Osteocyte (in vitro differentiated cells): ENCODE results near the gene PLEKHF1. TPM values are rescaled to one million over a fixed set of nuclear protein-coding genes. Genes with fewer than 3 reads are reported as not detected.

Source experiments
- DNase-seq: peaks from one replicate; pipeline ENCODE4 v3.0.0; 2021; ENCODE audit warnings: mixed read lengths; ENCODE audit not compliant: unreplicated experiment; ENCODE audit errors: extremely low spot score
- H3K27ac Mint-ChIP-seq: one replicate; pipeline ENCODE4 v1.8.0; 2021; ENCODE audit warnings: mild to moderate bottlenecking, mixed read lengths; ENCODE audit not compliant: unreplicated experiment
- H3K27me3 Mint-ChIP-seq: one replicate; pipeline ENCODE4 v1.8.0; 2021; ENCODE audit warnings: mixed read lengths; ENCODE audit not compliant: unreplicated experiment
- H3K36me3 Mint-ChIP-seq: one replicate; pipeline ENCODE4 v1.8.0; 2021; ENCODE audit warnings: mixed read lengths; ENCODE audit not compliant: unreplicated experiment
- H3K4me1 Mint-ChIP-seq: one replicate; pipeline ENCODE4 v1.8.0; 2021; ENCODE audit warnings: mixed read lengths; ENCODE audit not compliant: unreplicated experiment
- H3K4me3 Mint-ChIP-seq: one replicate; pipeline ENCODE4 v1.8.0; 2021; ENCODE audit warnings: mild to moderate bottlenecking, moderate library complexity, mixed read lengths; ENCODE audit not compliant: unreplicated experiment
- H3K9me3 Mint-ChIP-seq: one replicate; pipeline ENCODE4 v1.8.0; 2021; ENCODE audit warnings: mixed read lengths; ENCODE audit not compliant: unreplicated experiment
- total RNA-seq: library from RNA; stranded (reverse); gene quantifications from 2 replicates; pipeline ENCODE4 v1.2.1, GENCODE V29; 2021
- TF ChIP-seq, protein P1 (sequence below): fragments of 200-600 bp; sonication (generic); IDR thresholded peaks from 2 replicates; pipeline ENCODE4 v1.5.0; 2021; ENCODE audit warnings: antibody characterized with exemption, mild to moderate bottlenecking, moderate library complexity

Gene PLEKHF1
- total RNA-seq, 1 donor from 2014 or later = 27.3 TPM

DNA sequence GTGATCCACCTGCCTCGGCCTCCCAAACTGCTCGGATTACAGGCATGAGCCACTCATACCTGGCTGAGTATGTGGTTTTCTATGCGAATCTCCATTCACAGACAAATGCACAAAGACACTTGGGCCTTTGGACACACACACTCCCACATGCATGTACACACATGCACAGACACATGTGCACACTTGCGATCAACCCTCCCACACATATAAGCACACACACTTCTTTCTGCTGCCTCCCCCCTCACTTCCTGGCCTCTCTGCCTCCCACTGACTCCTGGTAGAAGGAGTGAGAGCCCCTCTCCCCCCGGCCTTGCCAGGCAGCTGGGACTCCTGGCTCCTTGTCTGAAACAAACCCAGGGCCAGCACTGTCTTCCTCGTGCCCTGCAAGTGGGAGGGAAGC is 29.3 kb upstream of the PLEKHF1 start:
- no peak overlapping the region for H3K4me3 Mint-ChIP-seq
- H3K36me3 Mint-ChIP-seq = no peaks in the 10 kb centered on the region
- H3K9me3 Mint-ChIP-seq = no peaks in the 10 kb centered on the region
- DNase-seq = no peak
- TF ChIP-seq, protein P1, sequence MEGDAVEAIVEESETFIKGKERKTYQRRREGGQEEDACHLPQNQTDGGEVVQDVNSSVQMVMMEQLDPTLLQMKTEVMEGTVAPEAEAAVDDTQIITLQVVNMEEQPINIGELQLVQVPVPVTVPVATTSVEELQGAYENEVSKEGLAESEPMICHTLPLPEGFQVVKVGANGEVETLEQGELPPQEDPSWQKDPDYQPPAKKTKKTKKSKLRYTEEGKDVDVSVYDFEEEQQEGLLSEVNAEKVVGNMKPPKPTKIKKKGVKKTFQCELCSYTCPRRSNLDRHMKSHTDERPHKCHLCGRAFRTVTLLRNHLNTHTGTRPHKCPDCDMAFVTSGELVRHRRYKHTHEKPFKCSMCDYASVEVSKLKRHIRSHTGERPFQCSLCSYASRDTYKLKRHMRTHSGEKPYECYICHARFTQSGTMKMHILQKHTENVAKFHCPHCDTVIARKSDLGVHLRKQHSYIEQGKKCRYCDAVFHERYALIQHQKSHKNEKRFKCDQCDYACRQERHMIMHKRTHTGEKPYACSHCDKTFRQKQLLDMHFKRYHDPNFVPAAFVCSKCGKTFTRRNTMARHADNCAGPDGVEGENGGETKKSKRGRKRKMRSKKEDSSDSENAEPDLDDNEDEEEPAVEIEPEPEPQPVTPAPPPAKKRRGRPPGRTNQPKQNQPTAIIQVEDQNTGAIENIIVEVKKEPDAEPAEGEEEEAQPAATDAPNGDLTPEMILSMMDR = no peak
- H3K4me1 Mint-ChIP-seq = peaks cover 3% of the 10 kb centered on the region
- no peaks in the 10 kb centered on the region for H3K27me3 Mint-ChIP-seq
- H3K27ac Mint-ChIP-seq = no peak overlapping the region

DNA sequence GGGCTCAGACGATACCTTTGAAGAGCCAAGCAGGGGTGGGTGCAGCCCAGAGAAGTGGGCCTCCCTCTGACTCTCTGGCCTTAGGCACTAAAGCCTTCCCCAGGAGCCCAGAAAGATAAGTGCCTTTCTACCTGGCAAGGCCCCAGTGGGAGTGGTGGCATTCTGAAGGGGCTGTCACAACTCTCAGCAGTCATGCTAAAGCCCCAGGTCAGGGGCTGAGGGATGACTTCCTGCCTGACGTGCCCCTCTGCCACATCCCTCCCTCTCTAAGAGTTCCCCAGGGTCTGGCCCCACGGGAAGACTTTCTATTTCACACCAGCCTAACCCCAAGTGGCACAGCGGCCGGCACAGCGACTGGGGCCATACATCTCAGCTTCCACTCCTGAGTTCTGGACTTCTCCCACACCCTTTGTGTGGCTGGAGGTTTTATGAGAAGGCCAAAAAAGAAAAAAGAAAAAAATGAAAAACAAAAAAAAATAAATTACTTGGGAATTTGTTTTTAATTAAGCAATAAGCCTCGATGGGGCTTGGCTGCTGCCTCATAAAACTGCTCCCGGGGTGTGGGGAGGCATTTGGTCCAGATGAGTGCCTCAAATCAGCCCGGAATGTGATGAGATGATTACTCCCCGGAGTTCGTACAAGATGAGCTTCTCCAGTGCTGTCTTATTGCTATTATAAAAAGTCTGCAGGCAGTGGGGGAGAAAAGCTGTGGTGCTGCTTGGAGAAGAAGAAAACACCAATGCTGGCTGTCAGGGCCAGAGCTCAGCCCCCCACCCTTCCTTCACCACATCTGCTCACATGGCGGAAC is 28.5 kb upstream of the PLEKHF1 start:
- no peak for DNase-seq
- TF ChIP-seq, protein P1 = no peak
- peaks cover 7% of the 10 kb centered on the region for H3K27me3 Mint-ChIP-seq
- peaks cover 3% of the 10 kb centered on the region for H3K4me1 Mint-ChIP-seq
- H3K27ac Mint-ChIP-seq = no peak overlapping the region
- no peaks in the 10 kb centered on the region for H3K36me3 Mint-ChIP-seq
- no peak overlapping the region for H3K4me3 Mint-ChIP-seq
- H3K9me3 Mint-ChIP-seq = no peaks in the 10 kb centered on the region

GRCh38 chr19:29639086-29639485 is 26.2 kb upstream of the PLEKHF1 start:
- H3K36me3 Mint-ChIP-seq = no peaks in the 10 kb centered on the region

GRCh38 chr19:29640231-29640630 is 25.0 kb upstream of the PLEKHF1 start:
- no peak for DNase-seq
- TF ChIP-seq, protein P1 = no peak
- Mint-ChIP-seq H3K9me3 (no peaks in the 10 kb centered on the region), H3K27ac (no peak overlapping the region), H3K4me3 (no peak overlapping the region), H3K4me1 (peaks cover 8% of the 10 kb centered on the region), H3K36me3 (no peaks in the 10 kb centered on the region), H3K27me3 (peaks cover 9% of the 10 kb centered on the region)

More at GRCh38 chr19:29639086-29639485, 26.2 kb upstream of the PLEKHF1 start:
- no peaks in the 10 kb centered on the region for H3K9me3 Mint-ChIP-seq
- H3K27me3 Mint-ChIP-seq = peaks cover 9% of the 10 kb centered on the region
- H3K27ac Mint-ChIP-seq = no peak overlapping the region
- DNase-seq = no peak
- TF ChIP-seq, protein P1 = no peak
- peaks cover 6% of the 10 kb centered on the region for H3K4me1 Mint-ChIP-seq
- H3K4me3 Mint-ChIP-seq = no peak overlapping the region

DNA sequence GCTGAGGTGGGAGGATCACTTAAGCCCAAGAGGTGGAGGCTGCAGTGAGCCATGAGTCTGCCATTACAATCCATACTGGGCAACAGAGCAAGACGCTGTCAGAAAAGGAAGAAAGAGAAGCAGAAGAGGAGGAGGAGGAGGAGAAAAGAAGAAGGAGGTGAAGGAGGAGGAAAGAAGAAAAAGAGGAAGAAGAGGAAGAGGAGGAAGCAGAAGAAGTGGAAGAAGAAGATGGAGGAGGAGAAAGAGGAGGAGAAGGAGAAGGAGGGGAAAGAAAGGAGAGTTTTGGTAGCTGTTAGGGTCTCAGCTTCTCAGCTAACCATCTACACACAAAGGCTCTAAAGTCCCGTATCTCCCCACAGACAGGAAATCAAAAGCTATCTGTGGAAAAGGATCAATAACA is 23.7 kb upstream of the PLEKHF1 start:
- TF ChIP-seq, protein P1 = no peak
- H3K9me3 Mint-ChIP-seq = no peaks in the 10 kb centered on the region

More for the DNA sequence above, 23.7 kb upstream of the PLEKHF1 start:
- Mint-ChIP-seq H3K4me1 (peaks cover 20% of the 10 kb centered on the region), H3K36me3 (no peaks in the 10 kb centered on the region), H3K27me3 (peaks cover 9% of the 10 kb centered on the region), H3K4me3 (no peak overlapping the region), H3K27ac (no peak overlapping the region)
- DNase-seq = no peak
